GF-D8 (cell line): ENCODE data around the gene SRP54.
"Not testable (repeated sequence)": the region's sequence is repeated elsewhere in the genome, so short reads cannot be mapped to it uniquely, and the experiment has no call there.

Experiments
- DNase-seq: peaks from one replicate; lab custom pipeline; 2025; lab: John Stamatoyannopoulos, UW

SRP54 gene

GRCh38 chr14:34982421-34983147 lies at the start of gene SRP54:
SRP54 (plus strand) TSS chr14:34982992; CDS start chr14:34996710, 13,718 bp downstream.
- peak; percentile 94 for DNase-seq

GRCh38 chr14:34933301-34933700 lies 49.5 kb upstream of the SRP54 start:
- DNase-seq, result no peak

GRCh38 chr14:34935488-34935887 lies 47.3 kb upstream of the SRP54 start:
- peak; percentile 81 for DNase-seq

- no peak for DNase-seq
Observed at GRCh38 chr14:34937442-34937841, 45.4 kb upstream of the SRP54 start.

- DNase-seq, result no peak
Observed at GRCh38 chr14:34937876-34938275, 44.9 kb upstream of the SRP54 start.

- DNase-seq, result no peak
Observed at GRCh38 chr14:34943506-34943905, 39.3 kb upstream of the SRP54 start.

- no peak for DNase-seq
Observed at GRCh38 chr14:34944744-34945143, 38.0 kb upstream of the SRP54 start.

- DNase-seq, result no peak
Observed at GRCh38 chr14:34946699-34947098, 36.1 kb upstream of the SRP54 start.

- DNase-seq, result no peak
Observed at GRCh38 chr14:34951286-34951685, 31.5 kb upstream of the SRP54 start.

GRCh38 chr14:34956931-34957330 lies 25.9 kb upstream of the SRP54 start:
- DNase-seq, result no peak

- no peak for DNase-seq
Observed at GRCh38 chr14:34957771-34958286, 25.0 kb upstream of the SRP54 start.

- DNase-seq, result not testable (repeated sequence)
Observed at GRCh38 chr14:34962106-34962505, 20.7 kb upstream of the SRP54 start.

- no peak for DNase-seq
Observed at GRCh38 chr14:34964977-34965764, 17.6 kb upstream of the SRP54 start.

- no peak for DNase-seq
Observed at GRCh38 chr14:34965912-34966311, 16.9 kb upstream of the SRP54 start.

- DNase-seq, result no peak
Observed at GRCh38 chr14:34966413-34966812, 16.4 kb upstream of the SRP54 start.

- DNase-seq, result no peak
Observed at GRCh38 chr14:34970665-34971064, 12.1 kb upstream of the SRP54 start.

- no peak for DNase-seq
Observed at GRCh38 chr14:34971381-34971780, 11.4 kb upstream of the SRP54 start.

- DNase-seq, result no peak
Observed at GRCh38 chr14:34971801-34972200, 11.0 kb upstream of the SRP54 start.

- no peak for DNase-seq
Observed at GRCh38 chr14:34978444-34978843, 4.3 kb upstream of the SRP54 start.

GRCh38 chr14:34980337-34980900 lies 2.4 kb upstream of the SRP54 start:
- DNase-seq, result no peak

GRCh38 chr14:34981743-34982420 lies 910 bp upstream of the SRP54 start:
- DNase-seq, result peak; percentile 57

- DNase-seq, result no peak
Observed at GRCh38 chr14:34983148-34983760, 462 bp downstream of the SRP54 start.
